Neural cell (in vitro differentiated cells): ENCODE results near the gene BRI3.

Experiments
- CTCF ChIP-seq: fragments of 450-650 bp; IDR thresholded peaks from 2 replicates; pipeline ENCODE4 v1.5.1; 2014; ENCODE audit warnings: antibody characterized with exemption, mild to moderate bottlenecking, moderate library complexity; ENCODE audit not compliant: poor library complexity, severe bottlenecking
- EP300 ChIP-seq: fragments of 450-650 bp; conservative IDR thresholded peaks from 2 replicates; pipeline ENCODE4 v1.6.1; 2014; ENCODE audit warnings: antibody characterized with exemption, mild to moderate bottlenecking, moderate library complexity; ENCODE audit not compliant: poor library complexity, severe bottlenecking
- EZH2 ChIP-seq: fragments of 200-600, 300-800 bp; shearing (Covaris generic), sonication (generic); IDR thresholded peaks from 2 replicates; pipeline ENCODE4 v1.6.1; 2014; ENCODE audit warnings: antibody characterized with exemption, low read length, borderline replicate concordance, mild to moderate bottlenecking; ENCODE audit not compliant: insufficient read depth, poor library complexity, severe bottlenecking
- MXI1 ChIP-seq: fragments of 450-650 bp; conservative IDR thresholded peaks from 2 replicates; pipeline ENCODE4 v1.6.1; 2014; ENCODE audit warnings: antibody characterized with exemption, mild to moderate bottlenecking; ENCODE audit not compliant: poor library complexity, severe bottlenecking
- POLR2AphosphoS5 ChIP-seq: IDR thresholded peaks from 2 replicates; pipeline ENCODE4 v1.6.1; 2012
- TAF1 ChIP-seq: IDR thresholded peaks from 2 replicates; pipeline ENCODE4 v1.6.1; 2012; ENCODE audit warnings: low read depth

- no peak for TF ChIP-seq MXI1
- no peak for TF ChIP-seq CTCF
- no peak for TF ChIP-seq TAF1
- TF ChIP-seq POLR2AphosphoS5: no peak
- TF ChIP-seq EP300: no peak
- TF ChIP-seq EZH2: no peak
These were observed 37.7 kb downstream of the BRI3 start for GRCh38 chr7:98319176-98319575.
